GM19372 (cell line): ENCODE measurements around the gene NDUFA13.

Experiments used
- ATAC-seq: cut with Tn5 transposase; IDR thresholded peaks from one replicate; pipeline ENCODE4 v1.9.1; 2021; ENCODE audit warnings: mild to moderate bottlenecking, low read depth, moderate library complexity; ENCODE audit not compliant: unreplicated experiment

NDUFA13 gene

GRCh38 chr19:19566306-19566705 lies 50.3 kb downstream of the NDUFA13 start:
- ATAC-seq = no peak

GRCh38 chr19:19567391-19567790 lies 51.4 kb downstream of the NDUFA13 start:
- no peak for ATAC-seq

- no peak for ATAC-seq
Measured at GRCh38 chr19:19568802-19569756, 53.1 kb downstream of the NDUFA13 start.

- no peak for ATAC-seq
Measured at GRCh38 chr19:19570571-19570970, 54.5 kb downstream of the NDUFA13 start.

- ATAC-seq = no peak
Measured at GRCh38 chr19:19571071-19571786, 55.2 kb downstream of the NDUFA13 start.

GRCh38 chr19:19575411-19575810 lies 59.4 kb downstream of the NDUFA13 start:
- ATAC-seq = no peak
